Measurements from ENCODE around the gene C1orf35. TPM values are rescaled to one million over a fixed set of nuclear protein-coding genes. Genes with fewer than 3 reads are reported as not detected.

The C1orf35 gene
- total and polyA plus RNA-seq, 2 experiments from 2014 or later, result 14.0 to 67.6 TPM

GRCh38 chr1:228063251-228064191, 39.6 kb downstream of the C1orf35 start:
- H3K4me2 ChIP-seq, result no peak overlapping the region
- no peaks in the 10 kb centered on the region for H3K36me3 ChIP-seq (ENCODE audit: insufficient read depth)
- DNase-seq (ENCODE audit: low spot score) (no peak), ATAC-seq (no peak)
- no peak overlapping the region for H3K4me3 ChIP-seq
- peaks cover 92% of the 10 kb centered on the region for H3K27me3 ChIP-seq (ENCODE audit: insufficient read depth)
- H3K9me3 Mint-ChIP-seq, result no peaks in the 10 kb centered on the region
- peaks cover 5% of the 10 kb centered on the region for H3K4me1 Mint-ChIP-seq
- H3K36me3 Mint-ChIP-seq (ENCODE audit: low read depth), result peaks cover 4% of the 10 kb centered on the region; the same call in 1 of the 3 replicates
- no peak overlapping the region for H3K4me3 Mint-ChIP-seq
- H3K79me2 ChIP-seq (replicated peaks; ENCODE audit: insufficient read depth), result no peaks in the 10 kb centered on the region
- no peaks in the 10 kb centered on the region for H4K20me1 ChIP-seq (replicated peaks; ENCODE audit: insufficient read depth)
- no peaks in the 10 kb centered on the region for H3F3A ChIP-seq (replicated peaks; ENCODE audit: low read depth)
- no peak overlapping the region for H2AFZ ChIP-seq
- H3K27ac Mint-ChIP-seq, result no peak overlapping the region
- no peak overlapping the region for H3K27ac ChIP-seq (ENCODE audit: low read depth)
- no peaks in the 10 kb centered on the region for H3K9me2 ChIP-seq (ENCODE audit: insufficient read depth)
- peaks cover 72% of the 10 kb centered on the region for H3K27me3 Mint-ChIP-seq (ENCODE audit: insufficient read depth, low read depth, poor library complexity)
- H3K4me1 ChIP-seq (ENCODE audit: insufficient read depth), result peaks cover 5% of the 10 kb centered on the region; the same call in 1 of the 2 replicates
- TF ChIP-seq ZNF331 (CRISPR knock-in tag; IDR thresholded peaks at IDR 0.05; ENCODE audit: low read depth) (no peak), EZH2 (IDR thresholded peaks at IDR 0.05; ENCODE audit: low read depth, unreplicated experiment) (no peak), JUNB (IDR thresholded peaks at IDR 0.05; ENCODE audit: unreplicated experiment) (no peak), CREB1 (CRISPR knock-in tag; IDR thresholded peaks at IDR 0.05; ENCODE audit: low read depth) (no peak)

GRCh38 chr1:228062812-228063211, 40.3 kb downstream of the C1orf35 start:
- Histone ChIP-seq H3K4me3 (no peak overlapping the region), H4K20me1 (replicated peaks; ENCODE audit: insufficient read depth) (no peaks in the 10 kb centered on the region), H3K36me3 (ENCODE audit: insufficient read depth) (no peaks in the 10 kb centered on the region), H3K27me3 (ENCODE audit: insufficient read depth) (peaks cover 92% of the 10 kb centered on the region), H3K9me2 (ENCODE audit: insufficient read depth) (no peaks in the 10 kb centered on the region), H3K79me2 (replicated peaks; ENCODE audit: insufficient read depth) (no peaks in the 10 kb centered on the region), H3K4me1 (ENCODE audit: insufficient read depth) (peaks cover 5% of the 10 kb centered on the region; the same call in 1 of the 2 replicates), H2AFZ (no peak overlapping the region), H3K27ac (ENCODE audit: low read depth) (no peak overlapping the region), H3K4me2 (no peak overlapping the region), H3F3A (replicated peaks; ENCODE audit: low read depth) (no peaks in the 10 kb centered on the region)
- ATAC-seq (no peak), DNase-seq (ENCODE audit: low spot score) (no peak)
- Mint-ChIP-seq H3K36me3 (ENCODE audit: low read depth) (peaks cover 4% of the 10 kb centered on the region; the same call in 1 of the 3 replicates), H3K4me1 (peaks cover 5% of the 10 kb centered on the region), H3K4me3 (no peak overlapping the region), H3K27ac (no peak overlapping the region), H3K27me3 (ENCODE audit: insufficient read depth, low read depth, poor library complexity) (peaks cover 79% of the 10 kb centered on the region), H3K9me3 (no peaks in the 10 kb centered on the region)
- TF ChIP-seq ZNF114 (CRISPR knock-in tag; IDR thresholded peaks at IDR 0.05) (no peak), CTCF (conservative IDR thresholded peaks at IDR 0.05; ENCODE audit: low read depth in 2 of 2) (peak in 1 of 2 experiments; percentile 29; a peak in 1 of 4 replicates)
